Stimulated activated CD4-positive, alpha-beta T cell treated with anti-CD3 and anti-CD28 coated beads, Interleukin-4, amount 100 ng/mL, for 1 hour (primary cell): ENCODE measurements around the gene KCNH1.
A peak's percentile ranks its signal among the peaks of the same experiment; 100 is the strongest.

Experiments used
- DNase-seq: peaks from one replicate; pipeline ENCODE4 v3.0.0-alpha.2; 2020

Gene KCNH1

GRCh38 chr1:210748796-210749195 lies 385.2 kb downstream of the KCNH1 start:
- DNase-seq: no peak

GRCh38 chr1:210747890-210748289 lies 386.1 kb downstream of the KCNH1 start:
- DNase-seq: no peak

GRCh38 chr1:210747112-210747511 lies 386.8 kb downstream of the KCNH1 start:
- no peak for DNase-seq

- DNase-seq: no peak
Observed at GRCh38 chr1:210746024-210746731, 387.8 kb downstream of the KCNH1 start.

- DNase-seq: no peak
Observed at GRCh38 chr1:210743038-210743437, 390.9 kb downstream of the KCNH1 start.

GRCh38 chr1:210741564-210741963 lies 392.4 kb downstream of the KCNH1 start:
- no peak for DNase-seq

- DNase-seq: no peak
Observed at GRCh38 chr1:210739627-210740026, 394.3 kb downstream of the KCNH1 start.

- no peak for DNase-seq
Observed at GRCh38 chr1:210738256-210738655, 395.7 kb downstream of the KCNH1 start.

GRCh38 chr1:210736713-210737112 lies 397.2 kb downstream of the KCNH1 start:
- no peak for DNase-seq

GRCh38 chr1:210731597-210731996 lies 402.4 kb downstream of the KCNH1 start:
- DNase-seq: no peak

- DNase-seq: no peak
Observed at GRCh38 chr1:210731193-210731592, 402.8 kb downstream of the KCNH1 start.

GRCh38 chr1:210730023-210730422 lies 403.9 kb downstream of the KCNH1 start:
- no peak for DNase-seq

GRCh38 chr1:210728437-210729149 lies 405.4 kb downstream of the KCNH1 start:
- DNase-seq: no peak

GRCh38 chr1:210727709-210728108 lies 406.2 kb downstream of the KCNH1 start:
- DNase-seq: no peak

GRCh38 chr1:210726621-210727020 lies 407.3 kb downstream of the KCNH1 start:
- DNase-seq: peak; percentile 8

- no peak for DNase-seq
Observed at GRCh38 chr1:210724768-210725167, 409.2 kb downstream of the KCNH1 start.

GRCh38 chr1:210723646-210724045 lies 410.3 kb downstream of the KCNH1 start:
- no peak for DNase-seq

GRCh38 chr1:210722410-210723081 lies 411.4 kb downstream of the KCNH1 start:
- no peak for DNase-seq

GRCh38 chr1:210715072-210715471 lies 418.9 kb downstream of the KCNH1 start:
- DNase-seq: no peak

- no peak for DNase-seq
Observed at GRCh38 chr1:210711825-210712612, 421.9 kb downstream of the KCNH1 start.

GRCh38 chr1:210709701-210710100 lies 424.2 kb downstream of the KCNH1 start:
- DNase-seq: no peak

GRCh38 chr1:210707300-210708240 lies 426.4 kb downstream of the KCNH1 start:
- DNase-seq: no peak
